Measurements from ENCODE around the gene CDH11.
A peak's percentile ranks its signal among the peaks of the same experiment; 100 is the strongest.

The CDH11 gene

GRCh38 chr16:65069065-65069464, 52.8 kb downstream of the CDH11 start:
- no peaks in the 10 kb centered on the region for H3K9me3 ChIP-seq (ENCODE audit: severe bottlenecking)
- no peaks in the 10 kb centered on the region for H3K36me3 ChIP-seq (ENCODE audit: low read depth)
- TF ChIP-seq CTCF (IDR thresholded peaks at IDR 0.05; ENCODE audit: poor library complexity, severe bottlenecking): no peak
- ATAC-seq (ENCODE audit: low read depth) (peak; percentile 71), DNase-seq (ENCODE audit: low spot score) (no peak)
- H3K4me3 ChIP-seq (ENCODE audit: severe bottlenecking): no peak overlapping the region
- peaks cover 30% of the 10 kb centered on the region for H3K4me1 ChIP-seq (ENCODE audit: insufficient read depth, poor library complexity, severe bottlenecking)
- H3K27ac ChIP-seq (ENCODE audit: poor library complexity, severe bottlenecking): peak overlapping the region; percentile 57
- H3K27me3 ChIP-seq (ENCODE audit: insufficient read depth, poor library complexity, severe bottlenecking): no peaks in the 10 kb centered on the region

DNA sequence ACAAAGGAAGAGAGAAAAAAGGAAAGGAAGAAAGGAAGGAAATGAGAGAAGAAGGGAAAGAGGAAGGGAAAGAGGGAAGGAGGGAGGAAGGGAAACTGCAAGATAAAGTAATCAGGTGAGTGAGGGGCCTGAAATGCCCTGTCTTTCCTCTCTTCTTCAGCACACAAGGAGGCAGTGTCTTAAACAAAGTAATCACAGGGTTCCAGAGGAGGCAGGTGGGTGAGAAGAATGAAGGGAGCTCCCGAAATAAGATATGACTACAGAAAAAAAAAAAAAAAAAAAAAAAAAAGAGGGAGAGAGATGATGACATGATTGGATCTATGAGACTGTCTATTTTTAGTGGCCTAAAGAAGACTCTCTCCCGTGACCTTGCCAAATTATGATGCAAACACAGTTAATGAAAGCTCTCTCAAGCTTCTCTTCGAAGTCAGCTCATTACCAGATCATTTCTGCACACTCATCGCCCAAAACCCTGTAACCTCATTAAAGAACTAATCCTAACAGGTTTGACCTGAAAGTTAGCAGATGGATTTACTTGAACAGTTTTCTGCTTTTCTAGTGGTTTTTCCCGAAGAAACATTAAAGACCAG, 53.6 kb downstream of the CDH11 start:
- Histone ChIP-seq H3K27me3 (ENCODE audit: insufficient read depth, poor library complexity, severe bottlenecking) (no peaks in the 10 kb centered on the region), H3K9me3 (ENCODE audit: severe bottlenecking) (no peaks in the 10 kb centered on the region), H3K36me3 (ENCODE audit: low read depth) (no peaks in the 10 kb centered on the region), H3K4me3 (ENCODE audit: severe bottlenecking) (no peak overlapping the region), H3K27ac (ENCODE audit: poor library complexity, severe bottlenecking) (peak overlapping the region; percentile 57), H3K4me1 (ENCODE audit: insufficient read depth, poor library complexity, severe bottlenecking) (peaks cover 30% of the 10 kb centered on the region)
- TF ChIP-seq CTCF (IDR thresholded peaks at IDR 0.05; ENCODE audit: poor library complexity, severe bottlenecking): no peak
- no peak for ATAC-seq (ENCODE audit: low read depth)
- DNase-seq (ENCODE audit: low spot score): no peak

DNA sequence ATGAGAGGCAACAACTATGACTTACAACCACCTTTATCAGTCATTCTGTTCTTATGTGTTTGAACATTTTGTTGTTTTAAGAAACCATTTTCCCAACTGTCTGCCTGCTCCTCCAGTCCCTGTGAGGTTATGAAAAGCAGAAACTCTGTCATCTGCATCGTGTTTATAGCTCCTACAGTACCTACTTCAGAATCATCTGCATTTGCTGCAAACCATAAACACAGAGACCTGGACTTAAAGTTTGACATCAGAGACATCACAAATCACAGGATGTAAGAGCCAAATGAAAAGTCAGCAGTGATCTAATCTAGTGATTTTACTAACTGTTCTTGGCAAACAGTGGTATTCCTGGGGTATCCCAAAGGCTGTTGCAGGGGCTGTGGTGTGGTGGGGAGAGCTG, 55.2 kb downstream of the CDH11 start:
- Histone ChIP-seq H3K4me3 (ENCODE audit: severe bottlenecking) (no peak overlapping the region), H3K36me3 (ENCODE audit: low read depth) (no peaks in the 10 kb centered on the region), H3K4me1 (ENCODE audit: insufficient read depth, poor library complexity, severe bottlenecking) (peaks cover 30% of the 10 kb centered on the region), H3K27ac (ENCODE audit: poor library complexity, severe bottlenecking) (no peak overlapping the region), H3K27me3 (ENCODE audit: insufficient read depth, poor library complexity, severe bottlenecking) (no peaks in the 10 kb centered on the region), H3K9me3 (ENCODE audit: severe bottlenecking) (no peaks in the 10 kb centered on the region)
- DNase-seq (ENCODE audit: low spot score) (no peak), ATAC-seq (ENCODE audit: low read depth) (no peak)
- TF ChIP-seq CTCF (IDR thresholded peaks at IDR 0.05; ENCODE audit: poor library complexity, severe bottlenecking): no peak

- Histone ChIP-seq H3K27ac (ENCODE audit: poor library complexity, severe bottlenecking) (no peak overlapping the region), H3K4me1 (ENCODE audit: insufficient read depth, poor library complexity, severe bottlenecking) (peaks cover 17% of the 10 kb centered on the region), H3K9me3 (ENCODE audit: severe bottlenecking) (no peaks in the 10 kb centered on the region), H3K36me3 (ENCODE audit: low read depth) (no peaks in the 10 kb centered on the region), H3K4me3 (ENCODE audit: severe bottlenecking) (no peak overlapping the region), H3K27me3 (ENCODE audit: insufficient read depth, poor library complexity, severe bottlenecking) (no peaks in the 10 kb centered on the region)
- DNase-seq (ENCODE audit: low spot score) (no peak), ATAC-seq (ENCODE audit: low read depth) (no peak)
- no peak for TF ChIP-seq CTCF (IDR thresholded peaks at IDR 0.05; ENCODE audit: poor library complexity, severe bottlenecking)
Measured at GRCh38 chr16:65065031-65065430, 56.8 kb downstream of the CDH11 start.

GRCh38 chr16:65064131-65064530, 57.7 kb downstream of the CDH11 start:
- no peaks in the 10 kb centered on the region for H3K9me3 ChIP-seq (ENCODE audit: severe bottlenecking)
- ATAC-seq (ENCODE audit: low read depth) (no peak), DNase-seq (ENCODE audit: low spot score) (no peak)
- no peaks in the 10 kb centered on the region for H3K27me3 ChIP-seq (ENCODE audit: insufficient read depth, poor library complexity, severe bottlenecking)
- no peak overlapping the region for H3K4me3 ChIP-seq (ENCODE audit: severe bottlenecking)
- no peaks in the 10 kb centered on the region for H3K36me3 ChIP-seq (ENCODE audit: low read depth)
- H3K27ac ChIP-seq (ENCODE audit: poor library complexity, severe bottlenecking): no peak overlapping the region
- no peak for TF ChIP-seq CTCF (IDR thresholded peaks at IDR 0.05; ENCODE audit: poor library complexity, severe bottlenecking)
- peaks cover 8% of the 10 kb centered on the region for H3K4me1 ChIP-seq (ENCODE audit: insufficient read depth, poor library complexity, severe bottlenecking)
